Neural cell (in vitro differentiated cells): Measurements from ENCODE around the gene FMO2. TPM values are rescaled to one million over a fixed set of nuclear protein-coding genes. Genes with fewer than 3 reads are reported as not detected.

Source experiments
- H2AFZ ChIP-seq: fragments of 200-600, 300-800 bp; sonication (generic), shearing (Covaris generic); 2 replicates; pipeline ENCODE4 v1.6.0; 2014; ENCODE audit warnings: low read depth, mild to moderate bottlenecking, antibody characterized with exemption, low read length, moderate library complexity
- H3F3A ChIP-seq: fragments of 200-600 bp; shearing (Covaris generic); 2 replicates; pipeline ENCODE4 v1.6.1; 2016; ENCODE audit warnings: mild to moderate bottlenecking, moderate library complexity, mixed read lengths, antibody characterized with exemption, low read length; ENCODE audit not compliant: insufficient read depth, poor library complexity, severe bottlenecking
- H3K27ac ChIP-seq: fragments of 200-600, 300-800 bp; sonication (generic), shearing (Covaris generic); 2 replicates; pipeline ENCODE4 v1.5.1; 2014; ENCODE audit warnings: mild to moderate bottlenecking, low read length, moderate library complexity
- H3K27me3 ChIP-seq: fragments of 300-800, 200-600 bp; sonication (generic), shearing (Covaris generic); 2 replicates; pipeline ENCODE4 v1.6.0; 2014; ENCODE audit warnings: mild to moderate bottlenecking, low read depth, low read length, moderate library complexity; ENCODE audit not compliant: insufficient read depth
- H3K36me3 ChIP-seq: fragments of 300-800, 200-600 bp; sonication (generic), shearing (Covaris generic); 2 replicates; pipeline ENCODE4 v1.5.1; 2014; ENCODE audit warnings: mild to moderate bottlenecking, antibody characterized with exemption, low read length, moderate library complexity; ENCODE audit not compliant: insufficient read depth
- H3K4me2 ChIP-seq: fragments of 300-800, 200-600 bp; sonication (generic), shearing (Covaris generic); 2 replicates; pipeline ENCODE4 v1.6.0; 2014; ENCODE audit warnings: mild to moderate bottlenecking, low read length
- H3K4me3 ChIP-seq: fragments of 300-800, 200-600 bp; sonication (generic), shearing (Covaris generic); 2 replicates; pipeline ENCODE4 v1.5.1; 2014; ENCODE audit warnings: mild to moderate bottlenecking, low read length, moderate library complexity
- H3K79me2 ChIP-seq: fragments of 200-600 bp; shearing (Covaris generic); replicated peaks from 2 replicates; pipeline ENCODE4 v1.6.0; 2014; ENCODE audit warnings: mild to moderate bottlenecking, low read length, moderate library complexity; ENCODE audit not compliant: insufficient read depth
- H3K9ac ChIP-seq: fragments of 300-800, 200-600 bp; sonication (generic), shearing (Covaris generic); 2 replicates; pipeline ENCODE4 v1.6.1; 2016; ENCODE audit warnings: mild to moderate bottlenecking, low read length, mixed read lengths
- H3K9me2 ChIP-seq: fragments of 200-600 bp; shearing (Covaris generic); 2 replicates; pipeline ENCODE4 v1.6.1; 2016; ENCODE audit warnings: mild to moderate bottlenecking, low read length, mixed read lengths; ENCODE audit not compliant: insufficient read depth
- H3K9me3 ChIP-seq: fragments of 200-600, 300-800 bp; sonication (generic), shearing (Covaris generic); 2 replicates; pipeline ENCODE4 v1.6.1; 2016; ENCODE audit warnings: mild to moderate bottlenecking, mixed run types, low read length, moderate library complexity, mixed read lengths
- H4K20me1 ChIP-seq: fragments of 200-600 bp; shearing (Covaris generic); 2 replicates; pipeline ENCODE4 v1.6.1; 2016; ENCODE audit warnings: mild to moderate bottlenecking, mixed run types; ENCODE audit not compliant: insufficient read depth
- EP300 ChIP-seq: fragments of 450-650 bp; conservative IDR thresholded peaks from 2 replicates; pipeline ENCODE4 v1.6.1; 2014; ENCODE audit warnings: antibody characterized with exemption, mild to moderate bottlenecking, moderate library complexity; ENCODE audit not compliant: poor library complexity, severe bottlenecking
- EZH2 ChIP-seq: fragments of 200-600, 300-800 bp; shearing (Covaris generic), sonication (generic); IDR thresholded peaks from 2 replicates; pipeline ENCODE4 v1.6.1; 2014; ENCODE audit warnings: antibody characterized with exemption, low read length, borderline replicate concordance, mild to moderate bottlenecking; ENCODE audit not compliant: insufficient read depth, poor library complexity, severe bottlenecking
- MXI1 ChIP-seq: fragments of 450-650 bp; conservative IDR thresholded peaks from 2 replicates; pipeline ENCODE4 v1.6.1; 2014; ENCODE audit warnings: antibody characterized with exemption, mild to moderate bottlenecking; ENCODE audit not compliant: poor library complexity, severe bottlenecking
- POLR2AphosphoS5 ChIP-seq: IDR thresholded peaks from 2 replicates; pipeline ENCODE4 v1.6.1; 2012
- RAD21 ChIP-seq: fragments of 450-650 bp; conservative IDR thresholded peaks from 2 replicates; pipeline ENCODE4 v1.6.1; 2014; ENCODE audit warnings: antibody characterized with exemption, mild to moderate bottlenecking, moderate library complexity
- REST ChIP-seq: IDR thresholded peaks from 2 replicates; pipeline ENCODE4 v1.6.1; 2012; ENCODE audit warnings: borderline replicate concordance
- SMC3 ChIP-seq: fragments of 450-650 bp; conservative IDR thresholded peaks from 2 replicates; pipeline ENCODE4 v1.6.1; 2014; ENCODE audit warnings: antibody characterized with exemption, mild to moderate bottlenecking, moderate library complexity; ENCODE audit not compliant: poor library complexity
- TAF1 ChIP-seq: IDR thresholded peaks from 2 replicates; pipeline ENCODE4 v1.6.1; 2012; ENCODE audit warnings: low read depth
- polyA plus RNA-seq: library from polyadenylated mRNA; depleted of rRNA; stranded (reverse); fragments of >200 nt; gene quantifications from 2 replicates; pipeline ENCODE4 v1.2.3, GENCODE V29; 2014
- TF ChIP-seq, protein P1 (sequence below): fragments of 450-650 bp; IDR thresholded peaks from 2 replicates; pipeline ENCODE4 v1.5.1; 2014; ENCODE audit warnings: antibody characterized with exemption, mild to moderate bottlenecking, moderate library complexity; ENCODE audit not compliant: poor library complexity, severe bottlenecking

FMO2 gene
- polyA plus RNA-seq, 1 donor from 2014 or later = not detected

GRCh38 chr1:171248302-171248701 lies 63.2 kb downstream of the FMO2 start, which contains the start of gene FMO1:
Gene FMO1, plus strand, starts transcription at chr1:171248494. Its CDS starts 9,594 bp downstream, at chr1:171258088.
- Histone ChIP-seq H3K4me2 (no peak within 1 kb of the TSS), H3K9ac (no peak within 1 kb of the TSS), H3K27ac (no peak within 1 kb of the TSS), H3K4me3 (no peak within 1 kb of the TSS), H3K27me3 (no peaks in the 10 kb centered on the region), H3K9me2 (no peaks in the 10 kb centered on the region), H3K79me2 (no peaks in the 10 kb centered on the region), H2AFZ (no peak within 1 kb of the TSS), H4K20me1 (no peaks in the 10 kb centered on the region), H3K9me3 (no peaks in the 10 kb centered on the region), H3F3A (no peaks in the 10 kb centered on the region), H3K36me3 (no peaks in the 10 kb centered on the region)
- TF ChIP-seq, protein P1, sequence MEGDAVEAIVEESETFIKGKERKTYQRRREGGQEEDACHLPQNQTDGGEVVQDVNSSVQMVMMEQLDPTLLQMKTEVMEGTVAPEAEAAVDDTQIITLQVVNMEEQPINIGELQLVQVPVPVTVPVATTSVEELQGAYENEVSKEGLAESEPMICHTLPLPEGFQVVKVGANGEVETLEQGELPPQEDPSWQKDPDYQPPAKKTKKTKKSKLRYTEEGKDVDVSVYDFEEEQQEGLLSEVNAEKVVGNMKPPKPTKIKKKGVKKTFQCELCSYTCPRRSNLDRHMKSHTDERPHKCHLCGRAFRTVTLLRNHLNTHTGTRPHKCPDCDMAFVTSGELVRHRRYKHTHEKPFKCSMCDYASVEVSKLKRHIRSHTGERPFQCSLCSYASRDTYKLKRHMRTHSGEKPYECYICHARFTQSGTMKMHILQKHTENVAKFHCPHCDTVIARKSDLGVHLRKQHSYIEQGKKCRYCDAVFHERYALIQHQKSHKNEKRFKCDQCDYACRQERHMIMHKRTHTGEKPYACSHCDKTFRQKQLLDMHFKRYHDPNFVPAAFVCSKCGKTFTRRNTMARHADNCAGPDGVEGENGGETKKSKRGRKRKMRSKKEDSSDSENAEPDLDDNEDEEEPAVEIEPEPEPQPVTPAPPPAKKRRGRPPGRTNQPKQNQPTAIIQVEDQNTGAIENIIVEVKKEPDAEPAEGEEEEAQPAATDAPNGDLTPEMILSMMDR = no peak
- TF ChIP-seq TAF1 (no peak), MXI1 (no peak), RAD21 (no peak), EP300 (no peak), REST (no peak), EZH2 (no peak), POLR2AphosphoS5 (no peak), SMC3 (no peak)

GRCh38 chr1:171248841-171249240 lies 63.7 kb downstream of the FMO2 start:
- H3K79me2 ChIP-seq = no peaks in the 10 kb centered on the region
- H2AFZ ChIP-seq = no peak overlapping the region
- no peaks in the 10 kb centered on the region for H3K27me3 ChIP-seq
- no peaks in the 10 kb centered on the region for H3K36me3 ChIP-seq
- no peaks in the 10 kb centered on the region for H3K9me2 ChIP-seq
- H3K4me3 ChIP-seq = no peak overlapping the region
- no peak for TF ChIP-seq MXI1
- no peak for TF ChIP-seq TAF1
- TF ChIP-seq REST = no peak
- TF ChIP-seq RAD21 = no peak
- no peaks in the 10 kb centered on the region for H3F3A ChIP-seq
- H3K27ac ChIP-seq = no peak overlapping the region
- H3K9ac ChIP-seq = no peak overlapping the region
- H3K4me2 ChIP-seq = no peak overlapping the region
- H3K9me3 ChIP-seq = no peaks in the 10 kb centered on the region
- no peaks in the 10 kb centered on the region for H4K20me1 ChIP-seq
